Testis (tissue), 3 donors: ENCODE measurements around the gene TBC1D4. TPM values are rescaled to one million over a fixed set of nuclear protein-coding genes. Genes with fewer than 3 reads are reported as not detected.

Experiments used
- DNase-seq: peaks from one replicate; pipeline ENCODE4 v3.0.0-alpha.2; 2019
- H3K27ac ChIP-seq, 2 donors: fragments of 200-600 bp; sonication (generic); one replicate each; pipeline ENCODE4 v1.5.1; 2019
- H3K27me3 ChIP-seq: fragments of 200-600 bp; sonication (generic); one replicate; pipeline ENCODE4 v1.5.1; 2019
- H3K36me3 ChIP-seq: fragments of 200-600 bp; sonication (generic); one replicate; pipeline ENCODE4 v1.5.1; 2017; ENCODE audit warnings: low read depth; ENCODE audit errors: missing control alignments
- H3K4me1 ChIP-seq: fragments of 200-600 bp; sonication (generic); one replicate; pipeline ENCODE4 v1.5.1; 2019
- H3K4me3 ChIP-seq, 2 donors: fragments of 200-600 bp; sonication (generic); one replicate each; pipeline ENCODE4 v1.5.1; 2017 to 2019
- H3K9me3 ChIP-seq: fragments of 200-600 bp; sonication (generic); one replicate; pipeline ENCODE4 v1.5.1; 2017
- CTCF ChIP-seq, 3 experiments: fragments of 450-650 bp in 2 of 3; fragments of 200-600 bp in 1 of 3; sonication (generic) in 1 of 3; IDR thresholded peaks; one replicate each; pipeline ENCODE4 v1.5.1; 2016 to 2019; ENCODE audit warnings: antibody characterized with exemption in 3 of 3, mild to moderate bottlenecking in 2 of 3, moderate library complexity in 1 of 3
- POLR2A ChIP-seq: fragments of 450-650 bp; IDR thresholded peaks from one replicate; pipeline ENCODE4 v1.6.1; 2017; ENCODE audit warnings: antibody characterized with exemption, mild to moderate bottlenecking, moderate library complexity
- WGBS, 2 donors: methylation state at CpG; one replicate each; pipeline ENCODE4 v1.1.5; 2018; 5-methylcytosine and 5-hydroxymethylcytosine counted together
- intact Hi-C: fragments of 100-400 bp; cut with DNase I; formaldehyde crosslinking; loops from one replicate; pipeline ENCODE4 v1.15.1; 2023; ENCODE audit warnings: low total_unique reads
- polyA plus RNA-seq: library from polyadenylated mRNA; stranded (reverse); fragments of 350-450 nt; fragmentation: Illumina TruSeq; extraction: RNeasy Lipid Tissue Mini Kit (QIAGEN cat#74804); gene quantifications from one replicate; pipeline ENCODE4 v1.2.3, GENCODE V29; 2014; ENCODE audit warnings: low read depth, low replicate concordance; ENCODE audit not compliant: insufficient read depth
- total RNA-seq, 2 donors: library from RNA; depleted of rRNA; stranded (reverse); fragments of >200 nt; gene quantifications; one replicate each; pipeline ENCODE4 v1.2.3, GENCODE V29; 2016

Gene TBC1D4
- total and polyA plus RNA-seq, 3 donors from 2014 or later, result 12.7 to 23.5 (median 20.4) TPM

- DNase-seq, result no peak
- intact Hi-C loops, result no loop called here
- 87 to 92% methylated on average over 3 of the region's 3 CpGs for WGBS, 2 donors
Observed at GRCh38 chr13:75514080-75514995, 32.4 kb upstream of the TBC1D4 start.

GRCh38 chr13:75513271-75513670, 31.3 kb upstream of the TBC1D4 start:
- TF ChIP-seq CTCF (IDR thresholded peaks at IDR 0.05), result no peak
- TF ChIP-seq POLR2A, result no peak
- intact Hi-C loops, result no loop called here
- Histone ChIP-seq H3K9me3 (no peaks in the 10 kb centered on the region), H3K27me3 (no peaks in the 10 kb centered on the region), H3K27ac (no peak overlapping the region), H3K4me1 (no peaks in the 10 kb centered on the region), H3K4me3 (no peak overlapping the region), H3K36me3 (no peaks in the 10 kb centered on the region)
- WGBS, 2 donors, result 90% methylated on average over 5 of the region's 5 CpGs
- no peak for DNase-seq

More at GRCh38 chr13:75514080-75514995, 32.4 kb upstream of the TBC1D4 start:
- no peak overlapping the region for H3K27ac ChIP-seq
- no peaks in the 10 kb centered on the region for H3K9me3 ChIP-seq
- H3K4me3 ChIP-seq, result no peak overlapping the region
- no peaks in the 10 kb centered on the region for H3K4me1 ChIP-seq
- TF ChIP-seq CTCF (IDR thresholded peaks at IDR 0.05) (no peak), POLR2A (no peak)
- H3K27me3 ChIP-seq, result no peaks in the 10 kb centered on the region
- no peaks in the 10 kb centered on the region for H3K36me3 ChIP-seq

- no peaks in the 10 kb centered on the region for H3K27me3 ChIP-seq
- no peak for DNase-seq
Observed at GRCh38 chr13:75512253-75512652, 30.3 kb upstream of the TBC1D4 start.

GRCh38 chr13:75511051-75511625, 29.2 kb upstream of the TBC1D4 start:
- Histone ChIP-seq H3K4me1 (no peaks in the 10 kb centered on the region), H3K9me3 (no peaks in the 10 kb centered on the region), H3K27ac (no peak overlapping the region), H3K27me3 (no peaks in the 10 kb centered on the region), H3K4me3 (no peak overlapping the region), H3K36me3 (no peaks in the 10 kb centered on the region)
- no peak for DNase-seq
- intact Hi-C loops, result no loop called here
- TF ChIP-seq POLR2A (no peak), CTCF (IDR thresholded peaks at IDR 0.05) (no peak)
- WGBS, 2 donors, result 93 to 94% methylated on average over 3 of the region's 3 CpGs

More at GRCh38 chr13:75512253-75512652, 30.3 kb upstream of the TBC1D4 start:
- TF ChIP-seq POLR2A (no peak), CTCF (IDR thresholded peaks at IDR 0.05) (no peak)
- intact Hi-C loops, result no loop called here
- Histone ChIP-seq H3K4me3 (no peak overlapping the region), H3K36me3 (no peaks in the 10 kb centered on the region), H3K9me3 (no peaks in the 10 kb centered on the region), H3K27ac (no peak overlapping the region), H3K4me1 (no peaks in the 10 kb centered on the region)
- WGBS, 2 donors, result 88 to 95% methylated on average over 3 of the region's 3 CpGs
